ENCODE data around the gene SMYD3.

The SMYD3 gene

DNA sequence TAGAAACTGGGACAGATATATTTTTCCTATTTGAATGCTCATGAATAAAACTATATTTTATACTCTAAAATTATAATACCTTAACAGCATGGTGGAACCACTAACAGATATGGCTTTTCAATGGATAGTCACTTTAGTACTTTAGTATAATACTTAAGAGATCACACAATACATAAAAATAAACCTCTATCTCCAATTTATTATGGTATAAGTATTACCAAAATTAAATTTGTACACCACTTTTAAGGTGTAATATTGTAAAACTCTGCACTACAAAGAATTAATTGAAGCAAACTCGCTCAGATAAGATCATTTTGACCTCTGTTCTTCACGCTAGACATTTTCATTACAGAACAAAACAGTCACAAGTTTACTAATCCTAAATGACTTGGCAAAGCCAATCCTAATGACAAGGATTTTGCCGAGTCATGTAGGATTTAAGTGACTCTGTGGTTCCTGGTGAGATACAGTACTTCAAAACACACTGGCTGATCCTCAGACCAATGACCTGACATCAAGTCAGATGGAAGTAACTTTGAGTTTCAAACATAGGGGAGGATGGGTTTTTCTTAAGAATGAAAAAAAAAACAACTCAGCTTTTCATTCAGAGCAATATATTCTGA, 200.6 kb downstream of the SMYD3 start:
- Histone ChIP-seq H3K27me3 (replicated peaks; ENCODE audit: insufficient read depth, low read length) (no peaks in the 10 kb centered on the region), H2AFZ (ENCODE audit: low read length) (no peak overlapping the region), H4K20me1 (ENCODE audit: insufficient read depth, low read length) (no peaks in the 10 kb centered on the region), H3F3A (ENCODE audit: insufficient read depth, low read length) (no peaks in the 10 kb centered on the region), H3K4me2 (ENCODE audit: low read depth, low read length) (no peak overlapping the region), H3K79me2 (ENCODE audit: low read length) (no peaks in the 10 kb centered on the region), H3K27ac (ENCODE audit: low read length) (no peak overlapping the region), H3K9me3 (replicated peaks; ENCODE audit: insufficient read depth, low read length) (no peaks in the 10 kb centered on the region), H3K9ac (ENCODE audit: low read length) (no peak overlapping the region), H3K36me3 (replicated peaks; ENCODE audit: insufficient read depth, low read length) (no peaks in the 10 kb centered on the region), H3K4me3 (ENCODE audit: low read length) (no peak overlapping the region), H3K4me1 (ENCODE audit: low read length) (no peaks in the 10 kb centered on the region), H3K9me2 (replicated peaks; ENCODE audit: insufficient read depth, low read length) (no peaks in the 10 kb centered on the region)
- no peak for DNase-seq
- TF ChIP-seq EZH2 (optimal IDR thresholded peaks at IDR 0.05; ENCODE audit: low read depth, low read length) (no peak), EZH2phosphoT487 (IDR thresholded peaks at IDR 0.05; ENCODE audit: low read length) (no peak)
- TF ChIP-seq, protein P1, sequence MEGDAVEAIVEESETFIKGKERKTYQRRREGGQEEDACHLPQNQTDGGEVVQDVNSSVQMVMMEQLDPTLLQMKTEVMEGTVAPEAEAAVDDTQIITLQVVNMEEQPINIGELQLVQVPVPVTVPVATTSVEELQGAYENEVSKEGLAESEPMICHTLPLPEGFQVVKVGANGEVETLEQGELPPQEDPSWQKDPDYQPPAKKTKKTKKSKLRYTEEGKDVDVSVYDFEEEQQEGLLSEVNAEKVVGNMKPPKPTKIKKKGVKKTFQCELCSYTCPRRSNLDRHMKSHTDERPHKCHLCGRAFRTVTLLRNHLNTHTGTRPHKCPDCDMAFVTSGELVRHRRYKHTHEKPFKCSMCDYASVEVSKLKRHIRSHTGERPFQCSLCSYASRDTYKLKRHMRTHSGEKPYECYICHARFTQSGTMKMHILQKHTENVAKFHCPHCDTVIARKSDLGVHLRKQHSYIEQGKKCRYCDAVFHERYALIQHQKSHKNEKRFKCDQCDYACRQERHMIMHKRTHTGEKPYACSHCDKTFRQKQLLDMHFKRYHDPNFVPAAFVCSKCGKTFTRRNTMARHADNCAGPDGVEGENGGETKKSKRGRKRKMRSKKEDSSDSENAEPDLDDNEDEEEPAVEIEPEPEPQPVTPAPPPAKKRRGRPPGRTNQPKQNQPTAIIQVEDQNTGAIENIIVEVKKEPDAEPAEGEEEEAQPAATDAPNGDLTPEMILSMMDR (IDR thresholded peaks at IDR 0.05; ENCODE audit: low read length), result no peak

DNA sequence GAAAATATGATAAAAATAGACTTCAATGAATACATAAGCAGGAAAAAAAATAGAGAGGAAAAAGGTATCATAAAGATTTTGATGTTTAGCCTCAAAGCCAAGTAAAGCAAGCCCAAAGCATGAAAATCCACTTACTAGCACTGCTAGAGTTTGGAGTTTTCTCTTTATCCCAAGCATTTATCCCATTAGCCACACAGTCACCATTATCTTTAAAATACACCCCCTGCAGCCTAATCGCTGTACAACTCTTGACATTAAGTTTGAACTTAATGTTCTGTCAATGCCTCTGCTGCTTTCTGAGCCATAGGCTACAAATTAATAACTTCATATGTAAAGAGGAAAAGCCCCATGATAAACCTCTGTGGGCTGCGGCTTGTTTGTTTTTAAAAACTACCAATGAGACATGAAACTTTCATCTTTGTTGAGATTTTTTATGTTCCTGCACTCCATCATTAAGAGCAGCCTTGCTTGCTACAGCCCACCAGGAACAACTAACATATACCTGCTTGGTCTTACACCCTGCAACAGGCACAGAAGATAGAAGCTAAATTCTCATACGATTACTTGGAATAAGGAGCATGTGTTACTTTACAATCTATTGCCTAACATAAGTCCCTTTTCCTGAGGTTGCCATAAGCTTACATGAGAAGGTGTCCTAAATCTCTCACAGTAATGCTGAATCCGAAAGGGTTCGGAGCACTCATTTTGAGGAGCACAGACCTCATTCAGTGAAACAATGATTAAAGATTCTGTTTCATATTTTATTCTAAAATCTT, 202.4 kb downstream of the SMYD3 start:
- Histone ChIP-seq H4K20me1 (ENCODE audit: insufficient read depth, low read length) (no peaks in the 10 kb centered on the region), H2AFZ (ENCODE audit: low read length) (no peak overlapping the region), H3K36me3 (replicated peaks; ENCODE audit: insufficient read depth, low read length) (no peaks in the 10 kb centered on the region), H3K27ac (ENCODE audit: low read length) (no peak overlapping the region), H3K4me3 (ENCODE audit: low read length) (no peak overlapping the region), H3K4me1 (ENCODE audit: low read length) (no peaks in the 10 kb centered on the region), H3K9me2 (replicated peaks; ENCODE audit: insufficient read depth, low read length) (no peaks in the 10 kb centered on the region), H3K79me2 (ENCODE audit: low read length) (no peaks in the 10 kb centered on the region), H3K9me3 (replicated peaks; ENCODE audit: insufficient read depth, low read length) (no peaks in the 10 kb centered on the region), H3F3A (ENCODE audit: insufficient read depth, low read length) (no peaks in the 10 kb centered on the region), H3K27me3 (replicated peaks; ENCODE audit: insufficient read depth, low read length) (no peaks in the 10 kb centered on the region), H3K9ac (ENCODE audit: low read length) (no peak overlapping the region), H3K4me2 (ENCODE audit: low read depth, low read length) (no peak overlapping the region)
- no peak for DNase-seq
- TF ChIP-seq EZH2 (optimal IDR thresholded peaks at IDR 0.05; ENCODE audit: low read depth, low read length) (no peak), EZH2phosphoT487 (IDR thresholded peaks at IDR 0.05; ENCODE audit: low read length) (no peak)
- TF ChIP-seq, protein P1 (IDR thresholded peaks at IDR 0.05; ENCODE audit: low read length), result no peak

DNA sequence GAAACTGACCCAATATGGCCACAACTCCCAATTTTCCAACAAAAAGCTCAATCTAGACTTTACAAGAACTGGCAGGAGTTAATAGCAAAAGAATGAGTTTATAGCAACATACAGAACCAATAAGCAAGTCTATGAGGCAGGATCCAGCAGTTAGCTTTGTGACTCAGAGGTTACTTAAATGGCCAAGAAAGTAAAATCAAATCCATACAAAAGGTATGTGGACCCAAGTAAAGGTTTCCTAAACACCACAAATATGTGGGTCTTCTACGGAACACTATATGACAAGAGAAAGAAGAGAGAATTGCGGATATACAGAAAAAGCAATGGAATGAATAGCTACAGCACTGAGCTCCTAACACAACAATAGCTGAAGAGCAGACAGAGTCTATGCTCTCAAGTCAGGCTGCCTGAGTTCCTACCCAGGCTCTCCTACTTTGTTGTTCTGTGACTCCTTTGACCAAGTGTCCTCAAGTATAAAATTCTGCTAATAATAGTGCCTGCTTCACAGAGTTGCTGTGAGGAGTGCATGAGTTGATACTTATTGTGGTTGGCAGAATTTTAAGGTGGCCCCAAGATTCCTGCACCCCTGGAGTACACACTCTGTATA, 204.3 kb downstream of the SMYD3 start:
- Histone ChIP-seq H3K4me3 (ENCODE audit: low read length) (no peak overlapping the region), H3K36me3 (replicated peaks; ENCODE audit: insufficient read depth, low read length) (no peaks in the 10 kb centered on the region), H3K4me1 (ENCODE audit: low read length) (no peaks in the 10 kb centered on the region), H3K9ac (ENCODE audit: low read length) (no peak overlapping the region), H3K9me3 (replicated peaks; ENCODE audit: insufficient read depth, low read length) (no peaks in the 10 kb centered on the region), H3K27ac (ENCODE audit: low read length) (no peak overlapping the region), H3K9me2 (replicated peaks; ENCODE audit: insufficient read depth, low read length) (no peaks in the 10 kb centered on the region), H3K27me3 (replicated peaks; ENCODE audit: insufficient read depth, low read length) (no peaks in the 10 kb centered on the region), H4K20me1 (ENCODE audit: insufficient read depth, low read length) (no peaks in the 10 kb centered on the region), H3K4me2 (ENCODE audit: low read depth, low read length) (no peak overlapping the region), H3F3A (ENCODE audit: insufficient read depth, low read length) (no peaks in the 10 kb centered on the region), H2AFZ (ENCODE audit: low read length) (no peak overlapping the region), H3K79me2 (ENCODE audit: low read length) (no peaks in the 10 kb centered on the region)
- DNase-seq, result no peak
- TF ChIP-seq EZH2 (optimal IDR thresholded peaks at IDR 0.05; ENCODE audit: low read depth, low read length) (no peak), EZH2phosphoT487 (IDR thresholded peaks at IDR 0.05; ENCODE audit: low read length) (no peak)
- TF ChIP-seq, protein P1 (IDR thresholded peaks at IDR 0.05; ENCODE audit: low read length), result no peak
